ENCODE measurements around the gene TFR2. TPM values are rescaled to one million over a fixed set of nuclear protein-coding genes. Genes with fewer than 3 reads are reported as not detected.
A peak's percentile ranks its signal among the peaks of the same experiment; 100 is the strongest.
"Not testable (repeated sequence)": the region's sequence is repeated elsewhere in the genome, so short reads cannot be mapped to it uniquely, and the experiment has no call there.

TFR2 gene
- total RNA-seq, 1 experiment from 2014 or later = 0.27 TPM

- DNase-seq (ENCODE audit: low read depth) = no peak
- in situ Hi-C loops (cut with HindIII; ENCODE audit: low pct_unique_long_range_greater_than_20kb, low sequenced_read_pairs) = no loop called here
Observed at GRCh38 chr7:100679927-100680575, 38.7 kb upstream of the TFR2 start.

DNA sequence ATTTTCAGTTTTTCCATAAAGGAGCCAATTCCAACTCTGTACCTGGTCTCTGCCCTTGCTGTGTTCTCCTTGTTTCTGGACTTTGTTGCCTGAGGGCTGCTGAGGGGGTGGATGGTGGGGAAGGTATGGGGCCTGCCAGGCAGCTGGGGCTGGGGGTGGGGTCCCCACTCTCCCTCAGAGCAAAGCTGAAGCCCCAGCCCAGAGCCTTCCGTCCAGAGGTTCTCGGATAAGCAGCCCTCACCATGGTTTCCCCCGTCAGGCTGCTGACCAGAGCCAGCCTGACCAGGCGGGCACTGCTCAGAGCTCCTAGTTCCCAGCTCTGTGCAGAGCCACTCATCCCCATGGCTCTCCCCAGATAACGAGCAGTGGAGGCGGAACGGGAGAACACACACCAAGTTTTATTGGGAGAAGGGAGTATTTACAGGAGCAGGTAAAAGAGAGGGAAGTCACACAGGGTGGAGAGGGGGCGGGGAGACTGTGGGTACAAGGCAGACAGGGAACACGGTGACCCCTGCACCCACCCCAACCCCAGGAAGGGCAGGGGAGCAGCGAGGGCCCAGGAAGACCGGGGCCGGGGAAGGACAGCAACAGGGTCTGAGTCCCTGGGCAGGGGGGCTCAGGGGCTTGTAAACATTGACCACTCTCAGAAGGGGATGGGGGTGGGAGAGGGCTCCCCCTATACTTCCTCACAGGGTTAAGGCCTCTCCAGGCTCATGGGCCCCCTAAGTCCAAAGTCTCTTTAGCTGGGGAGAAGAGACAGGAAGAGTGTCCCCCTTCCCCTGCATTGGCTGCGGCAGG, 38.0 kb upstream of the TFR2 start:
- in situ Hi-C loops (cut with HindIII; ENCODE audit: low pct_unique_long_range_greater_than_20kb, low sequenced_read_pairs) = no loop called here
- DNase-seq (ENCODE audit: low read depth) = no peak

DNA sequence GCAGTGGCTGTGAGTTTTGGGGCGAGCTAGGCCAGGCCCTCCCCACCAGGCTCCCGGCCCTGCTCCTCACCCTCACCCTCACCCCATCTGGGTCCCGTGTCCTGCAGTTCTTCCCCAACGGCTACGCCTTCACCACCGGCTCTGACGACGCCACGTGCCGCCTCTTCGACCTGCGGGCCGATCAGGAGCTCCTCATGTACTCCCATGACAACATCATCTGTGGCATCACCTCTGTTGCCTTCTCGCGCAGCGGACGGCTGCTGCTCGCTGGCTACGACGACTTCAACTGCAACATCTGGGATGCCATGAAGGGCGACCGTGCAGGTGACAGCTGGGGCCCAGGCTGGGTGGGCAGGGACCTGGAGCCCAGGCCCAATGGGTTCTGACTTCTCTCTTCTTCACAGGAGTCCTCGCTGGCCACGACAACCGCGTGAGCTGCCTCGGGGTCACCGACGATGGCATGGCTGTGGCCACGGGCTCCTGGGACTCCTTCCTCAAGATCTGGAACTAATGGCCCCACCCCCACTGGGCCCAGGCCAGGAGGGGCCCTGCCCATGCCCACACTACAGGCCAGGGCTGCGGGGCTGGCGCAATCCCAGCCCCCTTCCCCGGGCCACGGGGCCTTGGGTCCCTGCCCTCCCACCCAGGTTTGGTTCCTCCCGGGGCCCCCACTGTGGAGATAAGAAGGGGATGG, 37.1 kb upstream of the TFR2 start:
- no peak for DNase-seq (ENCODE audit: low read depth)
- in situ Hi-C loops (cut with HindIII; ENCODE audit: low pct_unique_long_range_greater_than_20kb, low sequenced_read_pairs) = no loop called here

- no peak for DNase-seq (ENCODE audit: low read depth)
- in situ Hi-C loops (cut with HindIII; ENCODE audit: low pct_unique_long_range_greater_than_20kb, low sequenced_read_pairs) = no loop called here
Observed at GRCh38 chr7:100677308-100678267, 36.2 kb upstream of the TFR2 start.

DNA sequence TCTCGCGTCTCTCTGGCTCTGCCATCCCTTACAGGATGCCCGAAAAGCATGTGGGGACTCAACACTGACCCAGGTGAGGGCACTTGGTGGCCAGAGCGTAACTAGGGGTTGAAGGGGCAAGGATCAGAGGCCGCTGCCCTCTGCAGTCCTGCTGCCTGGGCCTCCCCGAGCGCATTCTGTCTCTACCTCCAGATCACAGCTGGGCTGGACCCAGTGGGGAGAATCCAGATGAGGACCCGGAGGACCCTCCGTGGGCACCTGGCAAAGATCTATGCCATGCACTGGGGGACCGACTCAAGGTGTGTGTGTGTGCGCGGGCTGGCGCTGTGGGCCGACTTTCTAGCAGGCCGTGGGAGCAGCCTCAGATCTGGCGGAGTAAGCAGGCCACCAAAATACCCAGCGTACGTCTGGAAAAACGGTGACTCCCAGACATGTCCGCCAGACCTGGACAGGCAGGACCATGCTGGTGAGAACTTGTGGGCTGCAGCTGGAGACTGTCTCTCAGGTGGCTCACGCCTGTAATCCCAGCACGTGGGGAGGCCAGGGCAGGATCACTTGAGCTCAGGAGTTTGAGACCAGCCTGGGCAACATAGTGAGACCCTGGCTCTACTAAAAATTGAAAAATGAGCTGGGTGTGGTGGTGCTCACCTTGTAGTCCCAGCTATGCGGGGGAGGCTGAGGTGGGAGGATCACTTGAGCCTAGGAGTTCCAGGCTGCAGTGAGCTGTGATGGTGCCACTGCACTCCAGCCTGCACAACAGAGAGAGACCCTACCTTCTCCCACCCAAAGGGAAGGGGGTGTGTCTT, 35.4 kb upstream of the TFR2 start:
- DNase-seq (ENCODE audit: low read depth) = no peak
- in situ Hi-C loops (cut with HindIII; ENCODE audit: low pct_unique_long_range_greater_than_20kb, low sequenced_read_pairs) = no loop called here

GRCh38 chr7:100675581-100676350, 34.4 kb upstream of the TFR2 start:
- in situ Hi-C loops (cut with HindIII; ENCODE audit: low pct_unique_long_range_greater_than_20kb, low sequenced_read_pairs) = no loop called here
- DNase-seq (ENCODE audit: low read depth) = no peak

- no peak for DNase-seq (ENCODE audit: low read depth)
- in situ Hi-C loops (cut with HindIII; ENCODE audit: low pct_unique_long_range_greater_than_20kb, low sequenced_read_pairs) = no loop called here
Observed at GRCh38 chr7:100675105-100675451, 33.7 kb upstream of the TFR2 start.

GRCh38 chr7:100674411-100675104, 33.2 kb upstream of the TFR2 start:
- in situ Hi-C loops (cut with HindIII; ENCODE audit: low pct_unique_long_range_greater_than_20kb, low sequenced_read_pairs) = no loop called here
- no peak for DNase-seq (ENCODE audit: low read depth)

GRCh38 chr7:100673942-100674410, 32.6 kb upstream of the TFR2 start:
- no peak for DNase-seq (ENCODE audit: low read depth)
- in situ Hi-C loops (cut with HindIII; ENCODE audit: low pct_unique_long_range_greater_than_20kb, low sequenced_read_pairs) = no loop called here

GRCh38 chr7:100673302-100673941, 32.1 kb upstream of the TFR2 start, which contains the start of gene GNB2:
Gene GNB2, plus strand, starts transcription at chr7:100673740. Its CDS starts 2,526 bp downstream, at chr7:100676266.
- in situ Hi-C loops (cut with HindIII; ENCODE audit: low pct_unique_long_range_greater_than_20kb, low sequenced_read_pairs) = no loop called here
- DNase-seq (ENCODE audit: low read depth) = peak; percentile 99

DNA sequence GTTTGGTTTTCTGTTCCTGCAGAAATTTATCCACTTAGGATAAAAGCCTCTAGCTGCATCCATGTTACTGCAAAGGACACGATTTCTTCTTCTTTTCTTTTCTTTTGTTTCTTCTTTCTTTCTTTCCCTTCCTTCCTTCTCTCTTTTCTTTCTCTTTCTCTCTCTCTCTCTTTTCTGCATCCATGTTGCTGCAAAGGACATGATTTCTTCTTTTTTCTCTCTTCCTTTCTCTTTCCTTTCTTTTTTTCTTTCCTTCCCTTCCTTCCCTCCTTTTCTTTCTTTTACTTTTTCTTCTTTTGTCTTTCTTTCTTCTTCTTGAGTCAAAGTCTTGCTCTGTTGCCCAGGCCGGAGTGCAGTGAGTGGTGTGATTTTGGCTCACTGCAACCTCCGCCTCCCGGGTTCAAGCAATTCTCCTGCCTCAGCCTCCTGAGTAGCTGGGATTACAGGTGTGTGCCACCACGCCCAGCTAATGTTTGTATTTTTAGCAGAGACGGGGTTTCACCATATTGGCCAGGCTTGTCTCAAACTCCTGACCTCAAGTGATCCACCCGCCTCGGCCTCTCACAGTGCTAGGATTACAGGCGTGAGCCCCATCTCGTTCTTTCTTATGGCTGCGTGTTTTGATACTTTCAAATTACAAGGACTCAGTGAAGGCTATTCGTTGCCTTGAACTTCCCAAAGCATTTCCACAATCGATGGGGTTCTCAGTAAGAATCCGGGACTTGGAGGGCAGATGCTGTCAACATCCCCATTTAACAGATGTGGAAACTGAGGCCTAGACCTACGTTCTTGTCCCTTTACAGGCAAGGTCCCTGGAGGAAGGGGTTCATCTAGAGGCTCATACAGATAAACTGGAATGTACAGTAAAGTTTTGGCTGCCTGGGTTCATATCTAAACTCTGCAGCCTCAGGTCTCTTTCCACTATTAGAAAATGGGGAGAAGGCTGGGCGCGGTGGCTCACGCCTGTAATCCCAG, 30.3 kb upstream of the TFR2 start:
- in situ Hi-C loops (cut with HindIII; ENCODE audit: low pct_unique_long_range_greater_than_20kb, low sequenced_read_pairs) = no loop called here
- DNase-seq (ENCODE audit: low read depth) = no peak

- no peak for DNase-seq (ENCODE audit: low read depth)
- in situ Hi-C loops (cut with HindIII; ENCODE audit: low pct_unique_long_range_greater_than_20kb, low sequenced_read_pairs) = no loop called here
Observed at GRCh38 chr7:100670074-100670473, 28.7 kb upstream of the TFR2 start.

GRCh38 chr7:100669106-100669505, 27.8 kb upstream of the TFR2 start:
- DNase-seq (ENCODE audit: low read depth); in situ Hi-C loops (cut with HindIII; ENCODE audit: low pct_unique_long_range_greater_than_20kb, low sequenced_read_pairs): not testable (repeated sequence)

- DNase-seq (ENCODE audit: low read depth) = no peak
- in situ Hi-C loops (cut with HindIII; ENCODE audit: low pct_unique_long_range_greater_than_20kb, low sequenced_read_pairs) = no loop called here
Observed at GRCh38 chr7:100668069-100668449, 26.7 kb upstream of the TFR2 start.
